Gastroesophageal sphincter (tissue), 3 donors: ENCODE measurements around the gene CRACR2A.

Source experiments
- EP300 ChIP-seq: sonication (generic); formaldehyde crosslinking; IDR thresholded peaks from one replicate; pipeline ENCODE4 v1.6.1; 2017; ENCODE audit warnings: antibody characterized with exemption, mild to moderate bottlenecking
- POLR2AphosphoS5 ChIP-seq: sonication (generic); formaldehyde crosslinking; IDR thresholded peaks from one replicate; pipeline ENCODE4 v1.6.1; 2017; ENCODE audit warnings: antibody characterized with exemption
- TF ChIP-seq, protein P1 (sequence below), 4 experiments: fragments of 200-600 bp in 2 of 4; fragments of 450-650 bp in 2 of 4; sonication (generic) in 1 of 4; IDR thresholded peaks; one replicate each; pipeline ENCODE4 v1.5.1; 2017 to 2019; ENCODE audit warnings: antibody characterized with exemption in 4 of 4, mild to moderate bottlenecking in 2 of 4, moderate library complexity in 2 of 4

DNA sequence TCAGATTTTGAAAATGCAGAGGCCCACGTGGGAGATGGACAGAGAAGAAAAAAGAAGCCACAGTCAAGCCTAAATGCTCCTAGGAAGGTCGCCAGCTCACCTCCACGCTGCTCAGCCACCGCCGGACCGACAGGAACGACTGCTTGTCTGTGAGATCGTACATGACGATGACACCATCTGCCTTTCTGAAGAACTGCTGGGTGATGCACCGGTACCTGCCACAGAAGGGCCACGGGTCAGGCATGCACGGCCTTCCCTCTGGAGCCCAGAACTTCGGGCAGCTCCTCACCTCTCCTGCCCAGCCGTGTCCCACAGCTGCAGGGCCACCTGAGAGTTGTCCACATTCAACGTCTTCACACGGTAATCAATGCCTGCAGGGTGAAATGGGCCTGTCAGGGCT, 125.6 kb downstream of the CRACR2A start:
- TF ChIP-seq POLR2AphosphoS5 (no peak), EP300 (no peak)
- TF ChIP-seq, protein P1, sequence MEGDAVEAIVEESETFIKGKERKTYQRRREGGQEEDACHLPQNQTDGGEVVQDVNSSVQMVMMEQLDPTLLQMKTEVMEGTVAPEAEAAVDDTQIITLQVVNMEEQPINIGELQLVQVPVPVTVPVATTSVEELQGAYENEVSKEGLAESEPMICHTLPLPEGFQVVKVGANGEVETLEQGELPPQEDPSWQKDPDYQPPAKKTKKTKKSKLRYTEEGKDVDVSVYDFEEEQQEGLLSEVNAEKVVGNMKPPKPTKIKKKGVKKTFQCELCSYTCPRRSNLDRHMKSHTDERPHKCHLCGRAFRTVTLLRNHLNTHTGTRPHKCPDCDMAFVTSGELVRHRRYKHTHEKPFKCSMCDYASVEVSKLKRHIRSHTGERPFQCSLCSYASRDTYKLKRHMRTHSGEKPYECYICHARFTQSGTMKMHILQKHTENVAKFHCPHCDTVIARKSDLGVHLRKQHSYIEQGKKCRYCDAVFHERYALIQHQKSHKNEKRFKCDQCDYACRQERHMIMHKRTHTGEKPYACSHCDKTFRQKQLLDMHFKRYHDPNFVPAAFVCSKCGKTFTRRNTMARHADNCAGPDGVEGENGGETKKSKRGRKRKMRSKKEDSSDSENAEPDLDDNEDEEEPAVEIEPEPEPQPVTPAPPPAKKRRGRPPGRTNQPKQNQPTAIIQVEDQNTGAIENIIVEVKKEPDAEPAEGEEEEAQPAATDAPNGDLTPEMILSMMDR (IDR thresholded peaks at IDR 0.05) = no peak
